ENCODE data around the gene TFB2M.
"Not testable (repeated sequence)": the region's sequence is repeated elsewhere in the genome, so short reads cannot be mapped to it uniquely, and the experiment has no call there.

The TFB2M gene

GRCh38 chr1:246566128-246566812 lies at the start of gene TFB2M, which contains the start of gene CNST:
Gene TFB2M, minus strand, starts transcription at chr1:246566261. Its CDS starts 123 bp downstream, at chr1:246566138.
Gene CNST, plus strand, starts transcription at chr1:246566456. Its CDS starts 25,107 bp downstream, at chr1:246591563.
- DNase-seq (ENCODE audit: low read depth): peak; percentile 94

GRCh38 chr1:246613096-246613758 lies 47.2 kb upstream of the TFB2M start:
- no peak for DNase-seq (ENCODE audit: low read depth)

- no peak for DNase-seq (ENCODE audit: low read depth)
These were observed 43.6 kb upstream of the TFB2M start for GRCh38 chr1:246609632-246610031.

- no peak for DNase-seq (ENCODE audit: low read depth)
These were observed 42.7 kb upstream of the TFB2M start for GRCh38 chr1:246608616-246609376.

GRCh38 chr1:246607462-246607861 lies 41.4 kb upstream of the TFB2M start:
- DNase-seq (ENCODE audit: low read depth): no peak

- DNase-seq (ENCODE audit: low read depth): not testable (repeated sequence)
These were observed 39.2 kb upstream of the TFB2M start for GRCh38 chr1:246605231-246605630.

GRCh38 chr1:246602194-246602593 lies 36.1 kb upstream of the TFB2M start:
- no peak for DNase-seq (ENCODE audit: low read depth)

GRCh38 chr1:246600579-246600978 lies 34.5 kb upstream of the TFB2M start:
- no peak for DNase-seq (ENCODE audit: low read depth)

GRCh38 chr1:246599315-246599714 lies 33.3 kb upstream of the TFB2M start:
- DNase-seq (ENCODE audit: low read depth): no peak

GRCh38 chr1:246597971-246598370 lies 31.9 kb upstream of the TFB2M start:
- DNase-seq (ENCODE audit: low read depth): no peak

- DNase-seq (ENCODE audit: low read depth): no peak
These were observed 31.3 kb upstream of the TFB2M start for GRCh38 chr1:246597340-246597739.

GRCh38 chr1:246595146-246595545 lies 29.1 kb upstream of the TFB2M start:
- no peak for DNase-seq (ENCODE audit: low read depth)

GRCh38 chr1:246592695-246593094 lies 26.6 kb upstream of the TFB2M start:
- DNase-seq (ENCODE audit: low read depth): no peak

- no peak for DNase-seq (ENCODE audit: low read depth)
These were observed 25.9 kb upstream of the TFB2M start for GRCh38 chr1:246591958-246592357.

GRCh38 chr1:246591504-246591903 lies 25.4 kb upstream of the TFB2M start:
- DNase-seq (ENCODE audit: low read depth): no peak

- DNase-seq (ENCODE audit: low read depth): no peak
These were observed 25.0 kb upstream of the TFB2M start for GRCh38 chr1:246591047-246591446.

GRCh38 chr1:246589919-246590318 lies 23.9 kb upstream of the TFB2M start:
- DNase-seq (ENCODE audit: low read depth): not testable (repeated sequence)

- no peak for DNase-seq (ENCODE audit: low read depth)
These were observed 22.2 kb upstream of the TFB2M start for GRCh38 chr1:246588159-246588721.

- no peak for DNase-seq (ENCODE audit: low read depth)
These were observed 21.5 kb upstream of the TFB2M start for GRCh38 chr1:246587606-246588005.

- no peak for DNase-seq (ENCODE audit: low read depth)
These were observed 21.0 kb upstream of the TFB2M start for GRCh38 chr1:246587032-246587431.

GRCh38 chr1:246583448-246584185 lies 17.6 kb upstream of the TFB2M start:
- no peak for DNase-seq (ENCODE audit: low read depth)

- DNase-seq (ENCODE audit: low read depth): no peak
These were observed 17.0 kb upstream of the TFB2M start for GRCh38 chr1:246583056-246583440.
